ENCODE measurements around the gene SLC26A11.

Gene SLC26A11

GRCh38 chr17:80210348-80211108 lies 9.7 kb upstream of the SLC26A11 start:
- no peak for DNase-seq (ENCODE audit: extremely low read depth, low read depth)
- TF ChIP-seq, protein P1, sequence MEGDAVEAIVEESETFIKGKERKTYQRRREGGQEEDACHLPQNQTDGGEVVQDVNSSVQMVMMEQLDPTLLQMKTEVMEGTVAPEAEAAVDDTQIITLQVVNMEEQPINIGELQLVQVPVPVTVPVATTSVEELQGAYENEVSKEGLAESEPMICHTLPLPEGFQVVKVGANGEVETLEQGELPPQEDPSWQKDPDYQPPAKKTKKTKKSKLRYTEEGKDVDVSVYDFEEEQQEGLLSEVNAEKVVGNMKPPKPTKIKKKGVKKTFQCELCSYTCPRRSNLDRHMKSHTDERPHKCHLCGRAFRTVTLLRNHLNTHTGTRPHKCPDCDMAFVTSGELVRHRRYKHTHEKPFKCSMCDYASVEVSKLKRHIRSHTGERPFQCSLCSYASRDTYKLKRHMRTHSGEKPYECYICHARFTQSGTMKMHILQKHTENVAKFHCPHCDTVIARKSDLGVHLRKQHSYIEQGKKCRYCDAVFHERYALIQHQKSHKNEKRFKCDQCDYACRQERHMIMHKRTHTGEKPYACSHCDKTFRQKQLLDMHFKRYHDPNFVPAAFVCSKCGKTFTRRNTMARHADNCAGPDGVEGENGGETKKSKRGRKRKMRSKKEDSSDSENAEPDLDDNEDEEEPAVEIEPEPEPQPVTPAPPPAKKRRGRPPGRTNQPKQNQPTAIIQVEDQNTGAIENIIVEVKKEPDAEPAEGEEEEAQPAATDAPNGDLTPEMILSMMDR (IDR thresholded peaks at IDR 0.05; ENCODE audit: low read depth, low read length, missing control alignments) = no peak
- H3K4me3 ChIP-seq (replicated peaks; ENCODE audit: low read depth, low read length) = no peak overlapping the region

- TF ChIP-seq, protein P1 (IDR thresholded peaks at IDR 0.05; ENCODE audit: low read depth, low read length, missing control alignments) = no peak
- no peak for DNase-seq (ENCODE audit: extremely low read depth, low read depth)
- no peak overlapping the region for H3K4me3 ChIP-seq (replicated peaks; ENCODE audit: low read depth, low read length)
Observed at GRCh38 chr17:80212109-80212508, 8.1 kb upstream of the SLC26A11 start.

DNA sequence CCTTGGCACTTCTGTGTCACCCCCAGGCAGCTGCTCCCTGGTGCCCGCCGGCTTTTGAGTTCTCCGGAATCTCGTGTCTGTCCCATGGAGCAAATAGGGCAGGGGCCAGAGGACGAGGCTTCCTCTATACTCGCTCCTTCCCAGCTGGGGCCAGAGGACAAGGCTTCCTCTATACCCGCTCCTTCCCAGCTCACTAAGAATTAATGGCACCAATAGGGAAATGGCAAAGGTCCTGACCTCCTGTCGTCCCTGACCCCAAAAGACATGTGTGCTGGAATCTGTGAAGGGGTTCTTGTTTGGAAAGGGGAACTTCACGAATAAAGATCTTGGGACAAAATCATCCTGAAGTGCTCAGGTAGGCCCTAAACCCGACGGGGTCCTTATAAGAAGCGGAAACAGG lies 7.7 kb upstream of the SLC26A11 start:
- no peak overlapping the region for H3K4me3 ChIP-seq (replicated peaks; ENCODE audit: low read depth, low read length)
- DNase-seq (ENCODE audit: extremely low read depth, low read depth) = no peak
- TF ChIP-seq, protein P1 (IDR thresholded peaks at IDR 0.05; ENCODE audit: low read depth, low read length, missing control alignments) = no peak

DNA sequence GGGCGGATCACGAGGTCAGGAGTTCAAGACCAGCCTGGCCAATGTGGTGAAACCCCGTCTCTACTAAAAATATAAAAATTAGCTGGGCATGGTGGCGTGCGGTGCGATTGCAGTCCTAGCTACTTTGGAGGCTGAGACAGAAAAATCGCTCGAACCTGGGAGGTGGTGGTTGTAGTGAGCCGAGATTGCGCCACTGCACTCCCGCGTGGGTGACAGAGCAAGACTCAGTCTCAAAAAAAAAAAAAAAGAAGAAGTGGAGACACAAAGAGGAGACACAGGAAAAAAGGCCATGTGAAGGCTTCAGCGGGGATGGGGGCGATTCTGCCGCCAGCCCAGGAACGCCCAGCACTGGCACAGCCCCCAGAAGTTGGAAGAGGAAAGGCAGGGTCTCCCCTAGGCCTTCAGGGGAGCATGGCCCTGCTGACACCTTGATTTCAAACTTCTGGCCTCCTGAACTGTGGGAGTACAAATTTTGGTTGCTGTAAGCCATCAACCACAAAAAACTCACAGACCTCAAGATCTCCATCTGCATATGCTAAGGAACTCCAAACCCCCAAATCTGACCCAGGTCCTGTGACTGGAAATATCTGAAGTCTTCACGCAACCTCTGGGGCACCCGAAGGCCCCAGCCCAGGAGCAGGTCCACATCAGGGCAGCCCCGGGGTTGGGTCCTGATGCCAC lies 7.1 kb upstream of the SLC26A11 start:
- TF ChIP-seq, protein P1 (IDR thresholded peaks at IDR 0.05; ENCODE audit: low read depth, low read length, missing control alignments) = no peak
- DNase-seq (ENCODE audit: extremely low read depth, low read depth) = no peak
- H3K4me3 ChIP-seq (replicated peaks; ENCODE audit: low read depth, low read length) = no peak overlapping the region

- TF ChIP-seq, protein P1 (IDR thresholded peaks at IDR 0.05; ENCODE audit: low read depth, low read length, missing control alignments) = no peak
- no peak overlapping the region for H3K4me3 ChIP-seq (replicated peaks; ENCODE audit: low read depth, low read length)
- no peak for DNase-seq (ENCODE audit: extremely low read depth, low read depth)
Observed at GRCh38 chr17:80213643-80213975, 6.6 kb upstream of the SLC26A11 start.

DNA sequence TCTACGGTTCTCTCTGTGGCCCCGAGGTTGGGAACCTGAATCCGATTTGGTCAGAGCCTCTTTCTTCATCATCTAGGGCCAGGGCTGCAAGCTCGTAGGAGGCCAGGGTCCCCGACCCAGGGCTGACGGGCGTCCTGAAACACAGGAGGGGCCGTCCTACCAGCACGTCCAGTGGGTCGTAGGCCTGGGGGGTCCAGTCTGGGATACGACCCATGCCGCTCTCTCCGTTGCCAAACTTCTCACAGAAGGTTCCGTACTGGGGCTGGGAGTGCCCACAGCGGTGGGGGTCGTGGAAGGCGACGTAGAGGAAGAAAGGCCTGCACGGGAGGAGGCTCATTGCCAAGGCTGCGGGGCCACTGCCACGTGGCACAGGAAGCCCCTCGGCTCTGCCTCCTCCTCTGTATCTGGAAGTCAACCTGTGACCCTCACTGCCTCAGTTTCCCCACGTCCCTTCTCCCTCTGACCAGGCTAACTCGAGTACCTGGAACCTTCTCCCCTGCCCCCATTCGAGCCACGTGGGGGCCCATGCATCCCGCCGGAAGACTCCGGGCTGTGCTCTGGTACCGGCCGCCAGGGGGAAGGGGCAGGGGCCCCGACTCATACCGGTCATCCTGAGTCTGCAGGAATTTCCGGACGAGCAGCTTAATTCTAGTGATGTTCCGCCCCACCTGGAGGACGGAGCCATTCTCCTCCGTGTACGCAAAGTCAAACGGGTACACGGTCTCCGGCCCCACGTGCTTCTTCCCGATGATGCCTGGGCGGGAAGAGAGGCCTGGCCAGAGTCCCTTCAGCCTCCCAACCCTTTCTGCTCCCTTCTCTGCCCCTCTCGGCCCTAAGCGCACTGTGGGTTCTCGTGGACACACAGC lies 6.0 kb upstream of the SLC26A11 start:
- no peak for DNase-seq (ENCODE audit: extremely low read depth, low read depth)

More for the DNA sequence above, 6.0 kb upstream of the SLC26A11 start:
- H3K4me3 ChIP-seq (replicated peaks; ENCODE audit: low read depth, low read length) = no peak overlapping the region
- TF ChIP-seq, protein P1 (IDR thresholded peaks at IDR 0.05; ENCODE audit: low read depth, low read length, missing control alignments) = no peak
